WTC11 (cell line): ENCODE data around the gene DPP7.

ENCODE experiments used
- CTCF ChIP-seq: fragments of 200-600 bp; IDR thresholded peaks from 2 replicates; pipeline ENCODE4 v1.8.0; 2022; ENCODE audit warnings: antibody characterized with exemption
- ZBTB21 ChIP-seq: sonication (generic); formaldehyde crosslinking; IDR thresholded peaks from 2 replicates; pipeline ENCODE4 v1.8.1; 2023; ENCODE audit warnings: mild to moderate bottlenecking, missing genetic modification reagents, borderline replicate concordance

GRCh38 chr9:137147091-137147792 is 32.7 kb upstream of the DPP7 start:
- TF ChIP-seq CTCF = no peak
- TF ChIP-seq ZBTB21 (CRISPR knock-in tag) = no peak
